Measurements from ENCODE around the gene TMEM220. TPM values are rescaled to one million over a fixed set of nuclear protein-coding genes. Genes with fewer than 3 reads are reported as not detected.

Gene TMEM220
- total RNA-seq, 1 experiment from 2014 or later, result not detected

GRCh38 chr17:10762037-10762436, 32.2 kb upstream of the TMEM220 start:
- Histone ChIP-seq H3K9me2 (ENCODE audit: insufficient read depth) (no peaks in the 10 kb centered on the region), H3K4me1 (ENCODE audit: control insufficient read depth in 1 of 2, insufficient read depth in 2 of 2, low read length in 2 of 2) (no peaks in the 10 kb centered on the region), H3K79me2 (ENCODE audit: insufficient read depth, low read length) (no peaks in the 10 kb centered on the region), H3K9me3 (ENCODE audit: control insufficient read depth in 1 of 2, insufficient read depth in 1 of 2, low read depth in 1 of 2, low read length in 2 of 2) (no peaks in the 10 kb centered on the region), H3K9ac (ENCODE audit: low read length) (no peak overlapping the region), H3K36me3 (ENCODE audit: control insufficient read depth in 1 of 2, insufficient read depth in 2 of 2, low read length in 2 of 2) (no peaks in the 10 kb centered on the region), H2AFZ (ENCODE audit: low read depth, low read length, poor library complexity, severe bottlenecking) (no peak overlapping the region), H3K4me2 (ENCODE audit: low read length) (no peak overlapping the region), H3K4me3 (replicated peaks in 1 of 2; ENCODE audit: low read depth in 1 of 2, low read length in 2 of 2) (no peak overlapping the region), H3K27ac (ENCODE audit: low read depth, low read length) (no peak overlapping the region), H3K27me3 (ENCODE audit: insufficient read depth, low read length) (no peaks in the 10 kb centered on the region), H4K20me1 (ENCODE audit: insufficient read depth) (no peaks in the 10 kb centered on the region)
- TF ChIP-seq CBX3 (IDR thresholded peaks at IDR 0.05; ENCODE audit: low read depth), result no peak
- no peak for TF ChIP-seq JUND (IDR thresholded peaks at IDR 0.05)
- TF ChIP-seq, protein P1, sequence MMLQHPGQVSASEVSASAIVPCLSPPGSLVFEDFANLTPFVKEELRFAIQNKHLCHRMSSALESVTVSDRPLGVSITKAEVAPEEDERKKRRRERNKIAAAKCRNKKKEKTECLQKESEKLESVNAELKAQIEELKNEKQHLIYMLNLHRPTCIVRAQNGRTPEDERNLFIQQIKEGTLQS (IDR thresholded peaks at IDR 0.05), result no peak
- TF ChIP-seq CEBPB (IDR thresholded peaks at IDR 0.05; ENCODE audit: low read depth), result no peak
- no peak for TF ChIP-seq SP1 (IDR thresholded peaks at IDR 0.05; ENCODE audit: low read depth)
- no peak for TF ChIP-seq FOSL1 (IDR thresholded peaks at IDR 0.05; ENCODE audit: low read depth)
- no peak for TF ChIP-seq ZNF274 (IDR thresholded peaks at IDR 0.05; ENCODE audit: low read depth, low read length)
- no peak for TF ChIP-seq YY1 (IDR thresholded peaks at IDR 0.05; ENCODE audit: extremely low read depth, insufficient replicate concordance, low read depth, low read length)
- no peak for TF ChIP-seq POLR2AphosphoS5 (IDR thresholded peaks at IDR 0.05; ENCODE audit: low read depth, low read length)
- TF ChIP-seq SIN3A (IDR thresholded peaks at IDR 0.05; ENCODE audit: low read depth), result no peak
- TF ChIP-seq RAD21 (IDR thresholded peaks at IDR 0.05; ENCODE audit: low read depth), result no peak
- no peak for TF ChIP-seq SRF (IDR thresholded peaks at IDR 0.05; ENCODE audit: low read depth)
- TF ChIP-seq ZBTB33 (IDR thresholded peaks at IDR 0.05; ENCODE audit: extremely low read depth, insufficient replicate concordance, low read length), result no peak
- TF ChIP-seq ELF1 (IDR thresholded peaks at IDR 0.05; ENCODE audit: borderline replicate concordance, low read depth), result no peak
- no peak for TF ChIP-seq EZH2phosphoT487 (IDR thresholded peaks at IDR 0.05; ENCODE audit: borderline replicate concordance)
- no peak for TF ChIP-seq MAX (IDR thresholded peaks at IDR 0.05)
- ChIA-PET CTCF (no interaction called here), RAD21 (ENCODE audit: low non-redundant PET in 1 of 2, low total read pairs in 2 of 2, uncharacterized antibody in 2 of 2, unreplicated experiment in 2 of 2) (no interaction called here), POLR2A (no interaction called here)
- intact Hi-C loops (cut with micrococcal nuclease), result no loop called here
- ATAC-seq (no peak), DNase-seq (ENCODE audit: low read depth, low spot score) (no peak)
- BruUV-seq (replicated peaks), result no TSS peak
